D721Med (cell line): ENCODE results near the gene ST7L.
A peak's percentile ranks its signal among the peaks of the same experiment; 100 is the strongest.
"Not testable (repeated sequence)": the region's sequence is repeated elsewhere in the genome, so short reads cannot be mapped to it uniquely, and the experiment has no call there.

ENCODE experiments used
- DNase-seq: peaks from one replicate; pipeline ENCODE4 v3.0.0; 2011; ENCODE audit warnings: low spot score; ENCODE audit not compliant: insufficient read length
- FAIRE-seq: peaks from 2 replicates; lab custom pipeline; 2011; peaks lifted over from hg19 to GRCh38; lab: Jason Lieb, UNC
- TF ChIP-seq, protein P1 (sequence below): IDR thresholded peaks from 2 replicates; pipeline ENCODE4 v1.5.1; 2012; ENCODE audit warnings: mild to moderate bottlenecking, control low read depth; ENCODE audit not compliant: insufficient read depth; ENCODE audit errors: missing control alignments

The ST7L gene, protein sequence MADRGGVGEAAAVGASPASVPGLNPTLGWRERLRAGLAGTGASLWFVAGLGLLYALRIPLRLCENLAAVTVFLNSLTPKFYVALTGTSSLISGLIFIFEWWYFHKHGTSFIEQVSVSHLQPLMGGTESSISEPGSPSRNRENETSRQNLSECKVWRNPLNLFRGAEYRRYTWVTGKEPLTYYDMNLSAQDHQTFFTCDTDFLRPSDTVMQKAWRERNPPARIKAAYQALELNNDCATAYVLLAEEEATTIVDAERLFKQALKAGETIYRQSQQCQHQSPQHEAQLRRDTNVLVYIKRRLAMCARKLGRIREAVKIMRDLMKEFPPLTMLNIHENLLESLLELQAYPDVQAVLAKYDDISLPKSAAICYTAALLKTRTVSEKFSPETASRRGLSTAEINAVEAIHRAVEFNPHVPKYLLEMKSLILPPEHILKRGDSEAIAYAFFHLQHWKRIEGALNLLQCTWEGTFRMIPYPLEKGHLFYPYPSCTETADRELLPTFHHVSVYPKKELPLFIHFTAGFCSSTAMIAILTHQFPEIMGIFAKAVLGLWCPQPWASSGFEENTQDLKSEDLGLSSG

GRCh38 chr1:112618721-112619517 is at the start of gene ST7L:
ST7L (minus strand) TSS chr1:112619141; CDS start chr1:112619113, 28 bp downstream.
- FAIRE-seq (no peak), DNase-seq (peak; percentile 62)

DNA sequence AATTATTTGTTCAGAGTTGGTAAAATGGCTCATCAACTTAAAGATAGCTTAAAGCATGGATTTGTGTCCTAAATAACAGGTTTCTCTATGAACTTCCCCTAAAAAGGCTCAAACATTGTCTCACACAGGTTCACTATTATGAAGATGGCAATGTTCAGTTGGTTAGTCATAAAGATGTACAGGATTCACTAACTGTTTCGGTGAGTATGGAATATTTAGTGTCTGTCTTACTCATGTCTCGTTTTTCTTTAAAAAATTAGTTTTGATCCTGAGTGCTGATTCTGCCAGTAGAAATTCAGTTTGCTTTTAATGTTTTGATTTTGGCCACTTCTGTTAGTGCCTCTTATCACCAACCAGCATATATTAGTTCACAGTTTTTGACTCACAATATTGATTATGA is 48.0 kb upstream of the ST7L start:
- TF ChIP-seq, protein P1, sequence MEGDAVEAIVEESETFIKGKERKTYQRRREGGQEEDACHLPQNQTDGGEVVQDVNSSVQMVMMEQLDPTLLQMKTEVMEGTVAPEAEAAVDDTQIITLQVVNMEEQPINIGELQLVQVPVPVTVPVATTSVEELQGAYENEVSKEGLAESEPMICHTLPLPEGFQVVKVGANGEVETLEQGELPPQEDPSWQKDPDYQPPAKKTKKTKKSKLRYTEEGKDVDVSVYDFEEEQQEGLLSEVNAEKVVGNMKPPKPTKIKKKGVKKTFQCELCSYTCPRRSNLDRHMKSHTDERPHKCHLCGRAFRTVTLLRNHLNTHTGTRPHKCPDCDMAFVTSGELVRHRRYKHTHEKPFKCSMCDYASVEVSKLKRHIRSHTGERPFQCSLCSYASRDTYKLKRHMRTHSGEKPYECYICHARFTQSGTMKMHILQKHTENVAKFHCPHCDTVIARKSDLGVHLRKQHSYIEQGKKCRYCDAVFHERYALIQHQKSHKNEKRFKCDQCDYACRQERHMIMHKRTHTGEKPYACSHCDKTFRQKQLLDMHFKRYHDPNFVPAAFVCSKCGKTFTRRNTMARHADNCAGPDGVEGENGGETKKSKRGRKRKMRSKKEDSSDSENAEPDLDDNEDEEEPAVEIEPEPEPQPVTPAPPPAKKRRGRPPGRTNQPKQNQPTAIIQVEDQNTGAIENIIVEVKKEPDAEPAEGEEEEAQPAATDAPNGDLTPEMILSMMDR = no peak
- DNase-seq (no peak), FAIRE-seq (no peak)

More at GRCh38 chr1:112618721-112619517, at the start of gene ST7L:
- TF ChIP-seq, protein P1 = no peak

- TF ChIP-seq, protein P1 = no peak
- DNase-seq (no peak), FAIRE-seq (no peak)
These were observed 46.9 kb upstream of the ST7L start for GRCh38 chr1:112665857-112666256.

DNA sequence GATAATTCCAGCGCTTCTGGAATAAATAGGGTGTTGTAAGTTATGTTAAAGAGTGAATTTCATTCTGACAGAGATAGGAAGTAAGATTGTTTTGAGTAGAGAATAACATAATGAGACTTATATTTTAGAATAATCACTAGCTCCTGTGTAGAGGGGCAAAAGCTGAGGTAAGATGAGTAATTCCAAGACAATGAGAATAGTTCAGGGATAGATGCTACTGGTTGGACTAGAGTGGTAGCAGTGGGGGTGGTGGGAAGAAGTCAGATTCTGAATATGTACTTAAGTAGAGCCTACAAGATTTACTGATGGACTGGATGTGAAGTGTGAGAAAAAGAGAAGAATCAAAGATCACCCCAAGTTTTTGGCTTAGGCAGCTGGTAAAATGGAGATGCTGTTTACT is 32.3 kb upstream of the ST7L start:
- TF ChIP-seq, protein P1 = no peak
- FAIRE-seq = no peak
- no peak for DNase-seq

- TF ChIP-seq, protein P1 = no peak
- FAIRE-seq (no peak), DNase-seq (no peak)
These were observed 27.3 kb upstream of the ST7L start for GRCh38 chr1:112646225-112646624.

GRCh38 chr1:112643080-112643479 is 24.1 kb upstream of the ST7L start:
- TF ChIP-seq, protein P1 = no peak
- FAIRE-seq (no peak), DNase-seq (no peak)

DNA sequence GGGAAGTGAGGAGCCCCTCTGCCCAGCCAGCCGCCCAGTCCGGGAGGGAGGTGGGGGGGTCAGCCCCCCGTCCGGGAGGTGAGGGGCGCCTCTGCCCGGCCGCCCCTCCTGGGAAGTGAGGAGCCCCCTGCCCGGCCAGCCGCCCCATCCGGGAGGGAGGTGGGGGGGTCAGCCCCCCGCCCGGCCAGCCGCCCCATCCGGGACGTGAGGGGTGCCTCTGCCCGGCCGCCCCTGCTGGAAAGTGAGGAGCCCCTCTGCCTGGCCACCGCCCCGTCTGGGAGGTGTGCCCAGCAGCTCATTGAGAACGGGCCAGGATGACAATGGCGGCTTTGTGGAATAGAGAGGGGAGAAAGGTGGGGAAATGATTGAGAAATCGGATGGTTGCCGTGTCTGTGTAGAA is 21.5 kb upstream of the ST7L start:
- DNase-seq, FAIRE-seq: not testable (repeated sequence)
